HG03066 (cell line): Measurements from ENCODE around the gene MPPED2.

ENCODE experiments used
- ATAC-seq: cut with Tn5 transposase; IDR thresholded peaks from one replicate; pipeline ENCODE4 v1.9.1; 2021; ENCODE audit warnings: low read depth; ENCODE audit not compliant: unreplicated experiment

Gene MPPED2

DNA sequence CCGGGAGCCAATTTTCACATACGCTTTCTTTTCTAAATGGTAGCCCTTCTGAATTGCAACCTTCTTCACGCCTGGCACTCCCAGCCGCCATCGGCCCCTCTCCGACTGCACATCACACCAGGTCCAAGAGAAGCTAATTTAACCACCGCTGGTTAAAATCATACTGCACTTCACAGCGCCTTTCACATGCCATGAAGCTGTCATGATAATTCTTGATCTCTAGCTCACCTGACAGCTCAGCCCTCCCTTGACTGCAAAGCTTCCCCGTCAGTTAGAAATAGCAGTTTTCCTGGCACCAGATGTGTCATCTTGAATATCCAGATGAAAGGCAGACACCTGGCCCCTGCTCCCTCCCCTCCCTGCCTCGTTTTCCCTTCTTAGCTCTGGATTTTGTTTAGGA lies 161.8 kb downstream of the MPPED2 start:
- ATAC-seq = no peak

DNA sequence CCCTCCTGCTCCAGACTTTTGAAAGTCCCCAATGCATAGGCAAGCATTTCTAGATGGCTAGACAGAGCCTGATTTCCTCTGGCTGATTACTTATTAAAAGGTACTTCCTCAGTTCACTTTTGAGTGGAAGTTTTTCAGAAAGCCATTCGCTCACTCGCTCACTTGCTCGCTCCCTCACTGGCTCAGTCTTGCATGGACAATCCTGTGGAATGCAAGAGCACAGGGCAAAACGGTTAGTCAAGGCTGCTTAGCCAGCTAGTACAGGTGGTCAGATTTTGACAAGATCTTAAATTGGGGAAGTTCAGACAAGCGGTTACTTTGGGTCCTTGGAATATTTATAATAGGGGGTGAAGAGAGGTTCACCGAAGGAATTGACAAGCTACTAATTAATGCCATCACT lies 162.3 kb downstream of the MPPED2 start:
- ATAC-seq = no peak

GRCh38 chr11:30423279-30423648 lies 162.9 kb downstream of the MPPED2 start:
- ATAC-seq = no peak

- ATAC-seq = no peak
Measured at GRCh38 chr11:30422447-30423278, 163.5 kb downstream of the MPPED2 start.

DNA sequence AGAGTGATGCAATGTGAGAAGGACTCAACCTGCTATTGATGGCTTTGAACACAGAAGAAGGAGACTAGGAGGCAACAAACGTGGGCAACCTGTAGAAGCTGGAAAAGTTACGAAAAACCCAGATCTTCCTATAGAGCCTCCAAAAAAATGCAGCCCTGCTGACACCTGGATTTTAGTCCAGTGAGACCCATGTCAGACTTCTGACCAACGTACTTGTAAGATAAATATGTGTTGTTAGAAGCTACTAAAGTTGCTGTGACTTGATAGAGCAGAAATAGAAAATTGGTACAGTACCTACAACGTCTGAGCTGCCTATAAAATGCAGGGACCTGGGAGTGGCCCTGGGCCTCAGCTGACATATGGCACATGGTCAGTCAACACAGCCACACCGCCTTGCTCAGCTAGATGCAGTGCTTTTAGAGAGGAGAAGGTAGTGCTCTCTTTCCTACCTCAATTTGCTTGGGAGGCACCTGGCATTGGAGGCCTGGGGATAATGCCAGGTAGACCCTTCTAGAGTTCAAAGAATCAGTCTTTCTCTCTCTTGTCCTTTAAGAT lies 165.8 kb downstream of the MPPED2 start:
- ATAC-seq = no peak

DNA sequence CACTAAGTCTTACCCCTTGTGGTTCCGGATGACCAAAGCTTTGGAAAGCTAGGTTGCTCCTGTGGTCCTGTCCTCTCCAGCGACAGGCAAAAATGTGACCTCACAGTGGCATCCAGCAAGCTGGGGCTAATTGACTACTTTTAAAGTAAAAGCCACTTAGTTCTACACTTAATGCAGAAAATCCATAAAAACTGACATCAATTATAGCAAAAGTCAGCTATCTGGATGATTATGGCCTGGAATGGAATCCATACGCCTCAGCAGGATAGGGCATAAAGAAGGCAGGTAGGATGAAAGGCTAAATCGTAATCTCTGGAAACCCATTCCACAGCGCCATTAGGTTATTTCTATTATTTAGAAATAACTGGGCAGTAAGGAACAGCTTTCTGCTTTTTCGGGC lies 171.3 kb downstream of the MPPED2 start:
- no peak for ATAC-seq

- ATAC-seq = no peak
Measured at GRCh38 chr11:30414244-30414643, 171.9 kb downstream of the MPPED2 start.

GRCh38 chr11:30412509-30412908 lies 173.6 kb downstream of the MPPED2 start:
- no peak for ATAC-seq

- ATAC-seq = no peak
Measured at GRCh38 chr11:30411383-30411782, 174.8 kb downstream of the MPPED2 start.

GRCh38 chr11:30406978-30407762 lies 179.0 kb downstream of the MPPED2 start:
- no peak for ATAC-seq

GRCh38 chr11:30405385-30405784 lies 180.8 kb downstream of the MPPED2 start:
- ATAC-seq = no peak

GRCh38 chr11:30404136-30404535 lies 182.0 kb downstream of the MPPED2 start:
- no peak for ATAC-seq

DNA sequence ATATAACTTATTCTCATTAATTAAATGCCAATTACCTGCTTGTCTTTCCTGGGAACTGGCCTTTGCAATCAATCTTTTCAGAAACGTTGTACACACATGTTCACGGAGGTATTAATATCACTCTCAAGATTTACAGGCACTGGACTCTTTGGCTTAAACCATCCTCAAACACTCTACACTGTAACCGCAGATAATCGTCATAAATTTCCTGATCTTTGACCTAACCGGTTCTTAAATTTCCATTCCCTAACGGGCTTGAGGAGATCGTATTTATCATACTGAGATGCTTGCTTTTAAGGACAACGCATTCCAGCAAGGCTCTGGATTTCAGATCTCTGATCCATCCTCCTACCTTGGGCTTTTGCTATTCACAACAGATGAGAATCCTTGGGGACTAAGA lies 190.4 kb downstream of the MPPED2 start:
- ATAC-seq = no peak

GRCh38 chr11:30393012-30393411 lies 193.1 kb downstream of the MPPED2 start:
- no peak for ATAC-seq

DNA sequence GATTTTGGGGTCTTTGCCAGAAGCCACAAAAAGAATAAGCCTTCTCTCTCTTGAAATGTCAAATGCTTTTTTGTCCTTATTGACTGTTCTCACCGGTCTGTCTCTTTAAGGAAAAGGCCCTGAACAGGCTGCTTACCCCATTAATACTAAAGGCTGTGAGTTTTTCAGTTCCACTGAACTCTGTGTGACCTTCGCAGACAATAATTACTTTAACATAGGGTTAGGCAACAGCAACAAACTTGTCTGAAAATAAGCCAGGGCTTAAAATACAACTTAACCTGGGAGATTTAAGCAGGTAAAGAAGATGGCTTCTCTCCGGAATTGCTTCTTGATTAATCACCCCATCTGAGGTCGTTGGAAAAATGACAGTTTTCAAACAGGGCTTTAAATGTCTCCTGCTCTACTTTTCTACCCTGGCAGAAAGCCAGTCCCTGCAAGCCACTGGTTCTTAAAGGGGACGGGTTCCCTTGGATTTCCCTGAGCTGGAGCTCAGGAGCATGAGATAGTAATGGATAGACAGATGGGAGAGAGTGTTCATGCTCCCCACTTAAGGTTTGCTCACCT lies 193.8 kb downstream of the MPPED2 start:
- no peak for ATAC-seq

DNA sequence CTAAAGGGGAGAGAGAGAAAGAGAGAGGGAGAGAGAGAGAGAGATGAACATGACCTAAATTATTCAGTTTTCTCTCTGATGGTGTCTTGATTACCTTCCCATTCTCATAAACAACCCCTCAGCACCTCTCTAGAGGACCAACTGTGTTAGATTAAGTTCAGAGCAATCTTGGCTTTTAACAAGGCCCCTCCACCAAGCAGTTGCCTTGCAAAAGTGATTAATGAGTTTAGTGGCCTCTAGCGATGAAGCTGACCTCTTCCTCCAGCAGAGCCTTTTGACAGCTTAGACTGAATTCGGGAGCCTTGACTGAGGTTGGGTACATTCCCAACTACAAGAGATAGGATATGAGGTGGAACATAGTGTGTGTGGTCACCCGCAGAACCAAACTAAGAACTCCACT lies 197.2 kb downstream of the MPPED2 start:
- ATAC-seq = no peak

DNA sequence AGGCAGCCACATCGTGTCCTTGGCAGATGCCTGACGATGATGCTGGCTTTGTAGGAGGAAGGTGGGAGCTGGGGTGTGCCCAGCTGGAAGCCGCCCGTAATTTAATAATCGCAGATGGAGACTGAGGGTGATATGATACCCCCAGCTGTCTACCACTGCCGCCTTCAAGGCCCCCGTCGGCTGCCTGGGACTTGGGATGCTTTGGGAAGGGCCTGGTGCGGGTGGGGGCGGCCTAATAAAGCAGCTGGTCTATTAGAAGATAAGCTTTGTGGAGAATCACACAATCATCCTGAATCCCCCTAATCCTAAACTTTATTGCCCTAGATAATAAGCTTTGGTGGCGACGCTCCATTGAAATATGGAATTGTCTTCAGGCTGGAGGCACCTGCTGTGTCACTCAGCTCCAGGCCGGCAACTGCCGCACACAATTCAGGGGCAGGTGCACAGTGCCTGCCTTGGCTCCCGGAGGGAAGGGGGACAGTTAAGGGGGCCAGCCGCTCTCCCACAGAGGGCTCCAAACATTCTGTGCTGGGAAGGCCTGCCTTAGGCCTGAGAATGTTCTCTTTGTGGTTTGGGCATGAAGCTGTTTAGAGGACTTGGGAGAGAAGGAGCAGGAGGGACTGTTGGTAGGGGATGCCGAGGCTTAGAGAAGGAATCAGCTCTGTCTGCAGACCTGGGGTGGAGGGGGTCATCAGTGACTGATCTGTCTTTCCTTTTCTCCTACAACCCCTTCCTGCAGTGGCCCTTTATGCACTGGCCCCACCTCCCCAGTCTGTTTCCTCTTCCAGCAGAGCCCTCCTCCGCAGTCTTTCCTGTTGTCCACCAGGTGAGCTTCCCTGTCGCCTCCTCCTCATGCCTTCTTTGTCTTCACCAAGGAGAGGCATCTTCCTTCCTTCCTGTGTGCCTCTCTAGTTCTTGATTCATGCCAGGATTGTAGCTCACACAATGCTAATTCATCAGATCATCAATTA lies 198.0 kb downstream of the MPPED2 start:
- no peak for ATAC-seq

DNA sequence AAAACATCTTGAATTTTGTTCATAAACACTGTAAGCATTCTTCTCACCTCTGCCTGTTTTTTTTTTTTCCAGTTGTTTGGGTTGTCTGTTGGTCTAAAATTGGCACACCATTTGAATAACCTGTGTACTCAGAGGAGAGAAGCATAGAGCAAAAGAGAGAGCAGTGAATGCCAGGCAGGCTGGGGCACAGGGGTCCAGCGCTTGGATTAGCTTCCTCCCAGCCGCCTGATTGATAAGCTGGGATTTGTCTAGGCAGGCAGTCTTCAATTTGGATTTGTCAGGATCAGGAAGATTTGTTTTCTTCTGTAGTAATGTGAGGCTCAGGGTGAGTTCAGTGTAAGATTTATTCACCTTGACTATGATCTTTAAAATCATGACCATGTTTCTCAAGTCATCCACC lies 204.3 kb downstream of the MPPED2 start:
- no peak for ATAC-seq

DNA sequence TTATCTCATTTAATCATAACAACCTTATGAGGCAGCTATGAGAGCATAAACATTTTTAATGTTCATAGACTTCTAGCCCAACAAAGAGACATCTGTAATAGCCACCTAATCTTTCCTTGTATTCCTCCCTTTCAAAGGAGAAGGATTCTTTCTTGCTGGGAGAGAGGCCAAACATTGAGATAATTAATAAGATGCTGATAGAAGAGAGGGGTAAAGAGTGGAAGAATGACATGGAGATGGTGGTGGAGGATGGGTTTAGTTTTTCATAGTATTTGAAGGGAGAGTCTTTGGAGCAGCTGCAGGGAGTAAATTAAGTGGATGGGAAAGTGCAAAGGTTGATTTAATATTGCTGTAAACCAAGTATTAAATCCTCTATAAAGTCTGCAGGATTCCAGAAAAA lies 205.3 kb downstream of the MPPED2 start:
- ATAC-seq = no peak

DNA sequence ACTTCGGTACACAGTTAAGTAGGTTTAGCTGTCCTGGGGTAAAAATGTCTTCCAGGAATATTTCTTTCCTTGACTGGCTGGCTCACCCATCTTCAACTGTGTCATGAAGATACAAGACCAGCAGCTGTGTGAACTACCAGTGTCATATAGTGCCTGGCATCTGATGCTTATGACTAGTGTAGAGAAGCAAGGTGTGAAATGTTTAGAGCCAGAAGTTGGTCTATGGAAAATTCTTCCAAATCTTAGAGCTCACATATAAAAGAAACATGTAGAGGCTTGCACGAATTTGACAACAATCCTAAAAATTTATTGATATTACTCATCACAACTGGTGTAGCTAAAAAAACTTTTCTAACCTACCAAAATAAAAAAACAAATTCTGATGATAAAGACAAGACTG lies 208.8 kb downstream of the MPPED2 start:
- ATAC-seq = no peak
